Left kidney (tissue), 2 donors: ENCODE measurements around the gene ZFYVE27. TPM values are rescaled to one million over a fixed set of nuclear protein-coding genes. Genes with fewer than 3 reads are reported as not detected.

ENCODE experiments used
- DNase-seq: peaks from one replicate; pipeline ENCODE4 v3.0.0-alpha.2; 2013
- polyA plus RNA-seq: library from polyadenylated mRNA; unstranded; fragments of 120-200 nt; gene quantifications from one replicate; pipeline ENCODE4 v1.2.1, GENCODE V29; 2013; ENCODE audit not compliant: insufficient read length

ZFYVE27 gene
- polyA plus RNA-seq, 1 donor, result 35.1 TPM

GRCh38 chr10:97744405-97745035 is 7.6 kb downstream of the ZFYVE27 start:
- DNase-seq, result no peak

DNA sequence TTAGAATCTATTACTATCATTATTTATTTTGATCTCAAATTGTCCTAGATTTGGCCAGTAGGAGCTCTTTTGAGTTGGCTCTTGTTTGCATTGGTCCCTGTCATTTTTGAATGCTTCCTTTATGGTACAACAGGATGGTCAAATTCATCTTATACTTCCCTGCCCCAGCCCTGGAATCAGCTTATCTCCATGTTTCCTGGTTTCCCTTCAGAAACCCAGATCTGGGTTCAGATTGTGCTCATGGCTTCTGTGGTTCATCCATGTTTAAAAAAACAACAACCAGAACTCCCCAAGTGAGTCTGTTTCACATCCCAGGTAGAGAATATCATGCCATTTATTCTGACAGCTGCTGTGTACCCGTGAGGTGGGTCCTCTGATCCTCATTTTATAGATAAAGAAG is 10.6 kb downstream of the ZFYVE27 start:
- DNase-seq, result no peak

DNA sequence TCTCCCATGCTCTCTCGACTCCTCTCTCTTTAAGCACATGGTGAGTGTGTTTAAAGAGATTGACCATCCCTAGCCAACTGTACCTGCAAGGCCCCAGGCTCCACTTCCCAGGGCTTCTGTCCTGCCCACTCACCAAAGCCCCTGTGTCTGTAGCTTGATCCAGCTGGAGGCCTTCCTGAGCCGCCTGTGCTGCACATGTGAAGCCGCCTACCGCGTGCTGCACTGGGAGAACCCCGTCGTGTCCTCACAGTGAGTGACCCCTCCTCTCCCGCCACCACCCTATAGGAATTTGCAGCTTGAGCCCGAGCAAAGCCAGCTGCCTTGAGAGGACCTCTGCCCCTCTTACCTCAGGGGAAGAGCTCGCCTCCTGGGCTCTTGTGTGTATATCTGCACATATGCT is 11.2 kb downstream of the ZFYVE27 start:
- no peak for DNase-seq

GRCh38 chr10:97752956-97753355 is 16.0 kb downstream of the ZFYVE27 start:
- no peak for DNase-seq

- no peak for DNase-seq
These were observed 17.8 kb downstream of the ZFYVE27 start for GRCh38 chr10:97754726-97755125.

DNA sequence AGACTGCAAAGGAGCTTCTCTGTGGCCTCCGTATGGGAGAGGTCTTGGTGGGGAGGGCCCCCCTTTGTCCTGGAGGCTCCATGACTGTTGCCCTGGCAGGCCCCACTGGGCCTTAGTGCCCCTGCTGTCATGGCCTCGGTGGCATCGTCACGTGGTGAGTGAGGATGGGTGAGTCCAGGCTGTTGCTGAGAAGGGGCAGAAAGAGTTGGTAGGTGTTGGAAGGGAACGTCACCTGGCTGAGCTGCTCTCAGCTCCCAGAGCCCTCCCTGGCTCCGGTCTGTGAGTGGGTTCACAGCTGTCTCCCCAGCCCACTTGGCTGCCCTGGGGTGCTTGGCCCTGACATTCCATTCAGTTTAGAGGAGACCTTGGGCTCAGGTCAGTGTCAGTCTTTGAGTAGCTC is 18.8 kb downstream of the ZFYVE27 start:
- DNase-seq, result no peak

DNA sequence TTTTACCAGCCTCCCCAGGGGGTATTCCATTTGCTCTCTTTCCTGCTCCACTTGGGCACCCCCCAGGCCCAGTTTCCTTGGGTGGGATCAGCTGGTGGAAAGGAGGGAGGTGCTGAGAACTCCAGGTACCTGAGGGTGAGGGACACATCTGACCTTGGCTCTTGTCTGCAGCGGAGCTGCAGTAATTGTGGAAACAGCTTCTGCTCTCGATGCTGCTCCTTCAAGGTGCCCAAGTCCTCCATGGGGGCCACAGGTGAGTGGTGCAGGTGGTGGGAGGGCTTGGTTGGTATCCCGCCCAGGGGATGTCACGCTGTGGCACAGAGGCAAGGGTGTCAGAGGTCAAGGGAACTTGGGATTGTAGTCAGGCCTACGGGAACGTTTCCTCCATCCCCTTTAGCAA is 20.5 kb downstream of the ZFYVE27 start:
- no peak for DNase-seq

GRCh38 chr10:97759158-97759887 is 22.4 kb downstream of the ZFYVE27 start:
- DNase-seq, result peak; percentile 47

DNA sequence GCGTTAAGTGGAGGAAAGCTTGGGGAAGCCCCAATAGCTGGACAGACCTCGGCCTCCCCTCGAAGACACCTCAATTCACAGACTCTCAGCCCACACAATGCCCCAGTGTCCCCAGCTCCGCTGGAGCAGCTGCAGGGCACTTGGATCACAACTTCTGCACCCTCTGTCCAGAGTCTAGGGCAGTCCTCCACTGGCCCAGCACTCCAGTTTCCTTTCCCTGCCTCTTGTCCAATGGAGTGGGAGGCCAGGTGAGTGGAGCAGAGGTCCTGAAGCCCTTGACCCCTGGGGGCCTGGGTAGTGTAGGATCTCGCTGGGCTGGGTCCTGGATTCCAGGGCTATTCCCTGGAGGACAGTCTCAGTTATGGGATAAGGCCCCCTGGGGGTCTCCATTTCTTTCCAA is 23.0 kb downstream of the ZFYVE27 start:
- DNase-seq, result no peak

DNA sequence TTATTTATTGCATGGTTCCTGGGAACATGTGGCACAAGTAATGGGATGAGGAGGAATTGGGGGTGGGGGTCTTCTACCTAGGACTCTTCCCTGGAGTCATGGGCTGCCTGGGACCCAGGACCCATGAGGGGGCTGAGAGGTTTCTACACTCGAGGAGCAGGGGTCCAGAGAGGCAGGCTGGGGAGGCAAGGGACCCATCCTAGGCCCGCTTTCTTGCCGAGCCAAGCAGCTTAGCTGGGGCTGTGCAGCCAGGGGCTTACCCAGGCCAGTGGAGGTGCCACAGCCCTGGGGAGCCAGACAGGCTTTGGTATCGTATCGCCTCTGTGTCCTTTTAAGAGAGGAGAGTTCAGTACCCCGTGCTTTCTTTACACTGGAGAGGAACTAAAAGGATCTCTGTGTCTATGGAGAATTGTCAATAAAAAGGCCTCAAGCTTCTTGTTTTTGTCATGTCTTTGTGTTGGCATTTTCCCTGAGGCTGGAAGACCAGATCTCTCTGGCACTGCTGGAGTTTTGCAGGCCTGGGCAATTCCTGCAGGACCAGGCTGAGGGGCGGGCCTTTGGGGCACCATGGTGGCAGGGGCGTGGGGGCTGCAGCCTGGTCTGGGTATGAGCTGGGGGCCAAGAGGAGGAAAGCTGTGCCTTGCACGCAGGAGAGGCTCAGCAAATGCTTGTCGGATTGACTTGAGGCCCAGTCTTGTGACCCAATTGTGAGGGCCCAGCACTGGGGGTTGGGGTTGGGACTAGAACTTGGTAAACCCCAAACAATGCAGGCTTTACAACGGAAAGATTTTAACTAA is 23.7 kb downstream of the ZFYVE27 start:
- no peak for DNase-seq

DNA sequence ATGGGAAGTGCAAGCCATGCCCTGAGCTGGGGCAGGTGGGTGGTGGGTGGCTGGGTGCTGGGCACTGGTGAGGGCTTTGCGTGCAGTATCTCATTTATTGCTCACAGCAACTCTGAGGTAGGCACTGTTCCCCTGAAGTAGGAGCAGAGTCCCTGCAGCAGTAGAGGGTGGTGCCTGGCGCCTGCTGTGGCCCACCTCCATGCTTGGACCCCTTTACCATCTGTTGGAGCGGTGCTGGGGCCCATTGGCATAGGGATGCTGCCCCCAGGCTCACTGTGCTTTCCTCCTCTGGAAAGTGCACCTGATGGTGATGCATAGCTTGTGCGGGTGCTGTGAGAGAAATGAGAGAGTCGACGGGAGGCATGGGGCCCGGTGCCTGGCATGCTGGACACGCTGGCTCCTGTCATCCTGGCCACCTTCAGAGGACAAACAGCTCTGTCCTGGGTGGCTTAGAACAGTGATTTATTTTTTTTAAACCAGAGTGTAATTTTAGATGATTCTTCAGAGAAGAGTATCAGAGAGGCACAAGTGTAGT is 24.5 kb downstream of the ZFYVE27 start:
- DNase-seq, result no peak

GRCh38 chr10:97762056-97762455 is 25.1 kb downstream of the ZFYVE27 start:
- DNase-seq, result no peak

DNA sequence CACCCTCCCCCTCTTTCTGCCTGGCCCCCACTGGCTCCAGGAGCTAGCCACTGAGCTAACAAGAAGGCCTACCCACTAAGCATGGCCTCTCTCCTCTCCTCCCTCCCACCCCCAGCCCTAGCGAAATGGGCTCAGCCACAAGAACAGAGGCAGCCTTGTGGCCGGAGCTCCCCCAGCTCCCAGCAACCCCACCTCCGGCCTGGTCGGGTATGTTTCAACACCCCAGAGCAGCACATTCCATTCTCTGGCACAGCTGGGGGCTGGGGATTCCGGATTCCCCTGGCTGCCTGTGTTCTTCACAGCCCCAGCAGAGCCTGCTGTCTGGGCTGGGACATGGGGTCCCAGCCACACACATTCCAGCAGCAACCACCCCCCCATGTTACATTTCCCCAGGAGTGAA is 25.9 kb downstream of the ZFYVE27 start:
- DNase-seq, result no peak

DNA sequence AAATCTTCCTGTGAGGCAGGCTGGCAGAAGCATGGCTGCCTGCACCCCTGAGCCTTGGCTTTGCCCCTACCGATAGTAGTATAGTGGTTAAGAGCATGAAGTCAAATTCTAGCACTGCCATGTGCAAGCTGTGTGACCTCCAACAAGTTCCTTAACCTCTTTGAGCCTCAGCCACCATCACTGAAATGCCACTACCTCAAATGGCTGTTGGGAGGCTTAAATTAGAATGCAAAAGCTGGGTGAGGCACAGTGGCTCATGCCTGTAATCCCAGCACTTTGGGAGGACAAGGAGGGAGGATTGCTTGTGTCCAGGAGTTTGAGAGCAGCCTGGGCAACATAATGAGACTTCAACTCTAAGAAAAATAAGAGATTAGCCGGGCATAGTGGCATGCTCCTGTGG is 26.5 kb downstream of the ZFYVE27 start:
- no peak for DNase-seq

- no peak for DNase-seq
These were observed 27.0 kb downstream of the ZFYVE27 start for GRCh38 chr10:97763947-97764346.

DNA sequence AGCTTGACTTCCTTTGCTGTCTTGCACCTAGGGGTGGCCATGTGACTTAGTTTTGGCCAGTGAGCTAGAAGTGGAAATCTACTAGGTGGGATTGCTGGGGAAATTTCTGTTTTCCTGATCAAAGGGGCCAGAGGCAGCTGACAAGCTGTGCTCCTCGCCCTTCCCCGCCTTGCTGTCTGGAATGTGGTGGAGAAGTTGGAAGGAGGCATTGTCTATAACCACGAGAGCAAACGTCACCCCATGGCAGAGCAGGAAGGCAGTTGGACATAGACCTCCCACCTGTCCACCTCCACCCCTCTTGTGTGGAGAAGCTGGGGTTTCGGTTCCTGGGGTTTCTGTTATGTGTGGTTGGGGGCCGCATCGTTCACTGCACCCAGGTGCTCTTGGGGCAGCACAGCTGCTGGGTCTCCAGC is 27.6 kb downstream of the ZFYVE27 start:
- no peak for DNase-seq

GRCh38 chr10:97765201-97765600 is 28.3 kb downstream of the ZFYVE27 start:
- peak; percentile 13 for DNase-seq

- no peak for DNase-seq
These were observed 29.3 kb downstream of the ZFYVE27 start for GRCh38 chr10:97766106-97766810.

GRCh38 chr10:97766996-97767924 is 30.3 kb downstream of the ZFYVE27 start:
- DNase-seq, result no peak

DNA sequence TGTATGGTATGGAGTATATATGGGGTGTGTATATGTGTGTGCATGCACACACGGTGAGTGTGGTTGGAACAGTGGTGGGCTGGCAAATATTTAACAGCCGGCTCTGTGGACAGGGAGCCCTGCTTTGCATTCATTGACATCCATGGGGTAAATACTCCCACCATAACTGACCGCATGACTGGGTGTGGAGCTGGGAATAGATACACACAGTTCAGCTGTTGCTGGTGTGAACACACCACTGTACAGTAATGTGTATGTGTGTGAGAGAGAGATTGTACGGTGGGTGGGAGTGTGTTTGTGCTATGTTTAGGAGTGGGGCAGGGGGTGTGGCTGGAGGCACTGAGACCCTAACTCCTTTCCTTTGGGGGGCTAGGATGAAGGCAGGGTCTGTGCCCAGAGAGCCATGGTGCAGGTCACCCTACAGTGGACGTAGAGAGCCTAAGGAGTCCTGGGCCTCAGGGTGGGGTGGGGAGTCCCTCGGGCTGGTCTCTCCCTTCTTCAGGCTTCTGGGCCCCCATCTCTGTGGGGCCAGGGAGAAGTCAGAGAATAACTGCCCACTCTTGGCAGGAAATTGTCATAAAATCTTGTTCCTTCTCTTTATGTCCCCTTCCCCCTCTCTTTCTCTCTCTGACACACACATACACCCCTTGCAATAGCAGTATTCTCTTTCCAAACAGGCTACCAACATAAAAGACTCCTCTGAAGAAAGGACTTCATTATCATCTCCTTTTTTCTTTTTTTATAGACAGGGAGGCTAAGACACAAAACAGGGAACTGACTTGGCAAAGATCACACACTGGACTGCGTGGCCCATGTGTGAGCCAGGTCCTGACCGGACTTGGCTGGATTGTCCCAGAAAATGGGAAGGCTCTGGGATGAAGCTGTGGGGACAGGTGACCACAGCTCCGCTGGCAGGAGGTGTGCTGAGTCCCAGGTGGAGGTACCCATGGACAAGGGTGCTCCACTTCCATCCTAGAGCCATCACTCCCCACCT is 31.7 kb downstream of the ZFYVE27 start:
- no peak for DNase-seq
